Kidney (tissue), 14 donors: ENCODE measurements around the gene CAD. TPM values are rescaled to one million over a fixed set of nuclear protein-coding genes. Genes with fewer than 3 reads are reported as not detected.
A peak's percentile ranks its signal among the peaks of the same experiment; 100 is the strongest.
"Not testable (repeated sequence)": the region's sequence is repeated elsewhere in the genome, so short reads cannot be mapped to it uniquely, and the experiment has no call there.

ENCODE experiments used
- DNase-seq, 5 donors: peaks; one replicate each; pipeline ENCODE4 v3.0.0-alpha.2; 2013 to 2020
- FAIRE-seq: peaks from 2 replicates; lab custom pipeline; 2012; peaks lifted over from hg19 to GRCh38; lab: Jason Lieb, UNC
- H3K27ac ChIP-seq, 2 donors: one replicate each; pipeline ENCODE4 v1.7.0; 2013; ENCODE audit warnings: low read depth in 2 of 2, low read length in 2 of 2, inconsistent platforms in 1 of 2
- H3K27me3 ChIP-seq: one replicate; pipeline ENCODE4 v1.7.1; 2013; ENCODE audit warnings: low read length, inconsistent platforms; ENCODE audit not compliant: control insufficient read depth, insufficient read depth
- H3K36me3 ChIP-seq, 3 donors: one replicate each; pipeline versions ENCODE4 v1.7.0 to v1.7.1; 2013; ENCODE audit warnings: low read length in 3 of 3, control low read depth in 1 of 3, inconsistent platforms in 1 of 3; ENCODE audit not compliant: insufficient read depth in 3 of 3, control insufficient read depth in 2 of 3
- H3K4me1 ChIP-seq, 3 donors: one replicate each; pipeline versions ENCODE4 v1.7.0 to v1.7.1; 2013; ENCODE audit warnings: low read length in 3 of 3, inconsistent platforms in 1 of 3, low read depth in 1 of 3; ENCODE audit not compliant: control insufficient read depth in 2 of 3, insufficient read depth in 2 of 3
- H3K4me3 ChIP-seq, 3 donors: one replicate each; pipeline versions ENCODE4 v1.7.0 to v1.8.1; 2013; ENCODE audit warnings: low read length in 3 of 3, control low read depth in 1 of 3, inconsistent platforms in 1 of 3
- H3K9ac ChIP-seq, 3 donors: one replicate each; pipeline versions ENCODE4 v1.7.0 to v1.7.1; 2013; ENCODE audit warnings: low read length in 3 of 3, control low read depth in 1 of 3, inconsistent platforms in 1 of 3
- H3K9me3 ChIP-seq, 3 donors: one replicate each; pipeline versions ENCODE4 v1.7.0 to v1.7.1; 2013; ENCODE audit warnings: low read length in 3 of 3, control low read depth in 1 of 3, inconsistent platforms in 1 of 3; ENCODE audit not compliant: control insufficient read depth in 2 of 3, insufficient read depth in 1 of 3
- CTCF ChIP-seq: IDR thresholded peaks from 3 replicates; pipeline ENCODE4 v1.5.1; 2012; ENCODE audit warnings: mild to moderate bottlenecking, moderate library complexity, borderline replicate concordance; ENCODE audit not compliant: insufficient read depth; ENCODE audit errors: extremely low read depth
- intact Hi-C: fragments of 100-400 bp; cut with DNase I; formaldehyde crosslinking; loops from one replicate; pipeline ENCODE4 v1.11.1; 2022
- polyA plus RNA-seq: library from polyadenylated mRNA; stranded (reverse); fragments of 350-450 nt; fragmentation: Illumina TruSeq; extraction: RNeasy Lipid Tissue Mini Kit (QIAGEN cat#74804); gene quantifications from one replicate; pipeline ENCODE4 v1.2.3, GENCODE V29; 2014; ENCODE audit warnings: low read depth, low replicate concordance; ENCODE audit not compliant: insufficient read depth
- total RNA-seq: library from RNA; stranded (reverse); fragmentation: NEBNext Ultra II Directional; extraction: Animal tissue kit (Norgen Biotek cat#: 25700); gene quantifications from one replicate; pipeline ENCODE4 v1.2.1, GENCODE V29; 2021
- donor health status: control.
- donor health status: control.
- donor health status: control.
- donor health status: control.
- donor health status: control.
- donor health status: DM: yes; HTN: yes; CAD: no.
- donor health status: Normal renal cell carcinoma (clear cell type).

The CAD gene
- total and polyA plus RNA-seq, 2 donors from 2014 or later = 8.8 to 43.4 TPM

DNA sequence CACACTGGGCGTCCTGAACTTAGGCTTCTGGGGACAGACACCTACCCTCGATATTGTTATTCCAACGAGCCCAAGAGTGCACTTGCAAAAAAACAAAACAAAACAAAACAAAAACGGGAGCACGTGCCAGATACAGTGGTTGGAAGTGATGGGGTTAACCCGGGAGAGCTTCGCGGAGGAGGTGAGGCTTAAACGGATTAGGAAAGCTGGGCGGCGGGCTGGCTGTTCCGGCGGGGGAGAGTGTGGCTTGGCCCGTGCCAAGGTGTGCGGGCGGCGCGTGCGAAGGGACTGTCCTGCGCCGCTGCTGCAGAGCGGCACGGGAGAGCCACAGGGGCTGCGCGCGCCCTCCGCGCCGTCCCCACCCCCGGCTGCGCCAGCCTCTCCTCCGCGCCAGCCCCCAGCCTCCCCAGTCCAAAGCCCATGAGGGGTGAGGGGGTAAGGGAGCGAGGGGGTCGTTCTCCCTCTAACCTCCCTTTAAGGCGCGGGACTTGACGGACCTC, 47.1 kb downstream of the CAD start:
- Histone ChIP-seq H3K27ac (no peak overlapping the region), H3K4me1 (peaks cover 0 to 9% (median 8%) of the 10 kb centered on the region in 3 donors), H3K9me3 (no peaks in the 10 kb centered on the region), H3K9ac (no peak overlapping the region), H3K36me3 (no peaks in the 10 kb centered on the region), H3K4me3 (peak overlapping the region in 1 of 3 donors; percentile 43), H3K27me3 (peaks cover 26% of the 10 kb centered on the region)
- intact Hi-C loops = no loop called here
- TF ChIP-seq CTCF = no peak
- FAIRE-seq (no peak), DNase-seq (peak in 4 of 5 donors; percentile 21 to 64 (median 31))

DNA sequence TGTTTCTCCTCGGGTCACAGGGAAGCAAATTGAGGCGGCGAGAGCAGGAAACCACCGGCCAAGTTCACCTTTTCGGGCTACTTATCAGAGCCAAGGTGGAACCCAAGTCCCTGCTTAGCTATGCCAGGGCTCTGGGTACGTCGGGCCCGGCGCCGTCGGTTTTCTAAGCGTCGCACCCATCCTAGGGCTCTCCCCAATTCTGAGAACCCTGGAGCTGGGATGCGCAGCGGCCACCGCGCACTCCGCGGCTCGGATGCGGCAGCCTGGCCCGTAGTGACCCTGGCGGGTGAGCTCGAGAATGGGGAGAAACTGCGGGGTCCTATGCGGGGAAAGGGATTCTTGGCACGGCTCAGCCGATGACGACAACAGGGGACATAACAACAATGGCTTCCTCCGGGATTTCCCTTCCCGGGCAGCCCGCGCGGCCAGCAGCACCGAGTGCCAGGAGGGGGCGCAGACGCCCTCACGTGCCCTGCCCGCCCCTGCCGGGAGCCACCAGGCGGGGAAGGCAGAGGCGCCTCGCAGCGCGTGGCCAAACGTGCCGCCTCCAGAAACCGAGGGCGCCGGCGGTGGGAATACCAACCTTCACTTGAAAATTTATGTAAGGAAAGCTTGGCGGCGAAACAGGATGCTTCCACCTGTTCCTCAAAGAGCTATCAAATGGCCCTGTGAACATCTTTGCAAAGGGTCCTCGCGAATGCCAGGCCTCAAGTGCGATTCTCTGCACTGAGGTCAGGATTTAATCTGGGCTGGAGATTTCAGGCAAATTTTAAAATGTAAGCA, 47.8 kb downstream of the CAD start:
- peak; percentile 48 for TF ChIP-seq CTCF
- DNase-seq = peak; percentile 84 to 93 (median 88)
- Histone ChIP-seq H3K4me1 (peaks cover 0 to 9% (median 8%) of the 10 kb centered on the region in 3 donors), H3K36me3 (no peaks in the 10 kb centered on the region), H3K27me3 (peaks cover 26% of the 10 kb centered on the region), H3K27ac (no peak overlapping the region), H3K9ac (no peak overlapping the region), H3K9me3 (no peaks in the 10 kb centered on the region), H3K4me3 (peak overlapping the region in 2 of 3 donors; percentile 3 to 43)
- FAIRE-seq = no peak
- intact Hi-C loops = no loop called here

DNA sequence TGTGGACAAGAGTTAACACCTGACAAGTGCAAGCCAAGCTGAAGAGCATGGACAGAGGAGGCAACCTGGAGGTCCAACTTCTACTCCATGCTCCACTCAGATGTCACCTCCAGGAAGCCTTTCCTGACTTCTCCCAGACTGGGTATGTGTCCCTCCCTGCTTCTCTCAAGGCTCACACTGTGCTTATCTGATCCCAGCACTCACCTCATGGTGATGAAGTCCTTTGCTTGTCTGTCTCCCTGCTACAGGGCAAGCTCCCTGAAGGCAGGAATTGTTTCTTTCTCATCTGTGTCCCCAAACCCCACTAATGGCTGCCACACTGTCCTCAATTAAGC, 48.3 kb downstream of the CAD start:
- no peaks in the 10 kb centered on the region for H3K9me3 ChIP-seq
- FAIRE-seq = no peak
- H3K27ac ChIP-seq = no peak overlapping the region
- H3K36me3 ChIP-seq = no peaks in the 10 kb centered on the region
- H3K4me3 ChIP-seq = no peak overlapping the region
- peaks cover 0 to 9% (median 8%) of the 10 kb centered on the region in 3 donors for H3K4me1 ChIP-seq
- intact Hi-C loops = no loop called here
- H3K27me3 ChIP-seq = peaks cover 26% of the 10 kb centered on the region
- TF ChIP-seq CTCF = no peak
- no peak for DNase-seq
- H3K9ac ChIP-seq = no peak overlapping the region

GRCh38 chr2:27268296-27268695, 51.1 kb downstream of the CAD start:
- FAIRE-seq, H3K9ac ChIP-seq, H3K9me3 ChIP-seq, H3K4me1 ChIP-seq, DNase-seq, intact Hi-C loops, H3K36me3 ChIP-seq, H3K27ac ChIP-seq, H3K4me3 ChIP-seq: not testable (repeated sequence)
- peaks cover 17% of the 10 kb centered on the region for H3K27me3 ChIP-seq
